Neural crest cell (in vitro differentiated cells): ENCODE data around the gene NDUFAF8. TPM values are rescaled to one million over a fixed set of nuclear protein-coding genes. Genes with fewer than 3 reads are reported as not detected.

Source experiments
- DNase-seq: peaks from one replicate; pipeline ENCODE4 v3.0.0; 2021; ENCODE audit warnings: low read depth, mixed read lengths, low spot score
- H3K27ac Mint-ChIP-seq: one replicate; pipeline ENCODE4 v1.8.0; 2021; ENCODE audit warnings: mild to moderate bottlenecking, mixed read lengths; ENCODE audit not compliant: unreplicated experiment
- H3K27me3 Mint-ChIP-seq: 2 replicates; pipeline ENCODE4 v1.8.0; 2021; ENCODE audit warnings: low read depth, mild to moderate bottlenecking, mixed read lengths
- H3K36me3 Mint-ChIP-seq: 2 replicates; pipeline ENCODE4 v1.8.0; 2021; ENCODE audit warnings: low read depth, mild to moderate bottlenecking, mixed read lengths
- H3K4me1 Mint-ChIP-seq: 2 replicates; pipeline ENCODE4 v1.8.0; 2021; ENCODE audit warnings: mixed read lengths
- H3K4me3 Mint-ChIP-seq: one replicate; pipeline ENCODE4 v1.8.0; 2021; ENCODE audit warnings: mild to moderate bottlenecking, mixed read lengths
- H3K9me3 Mint-ChIP-seq: 2 replicates; pipeline ENCODE4 v1.8.0; 2021; ENCODE audit warnings: mixed read lengths
- total RNA-seq: library from RNA; stranded (reverse); gene quantifications from 2 replicates; pipeline ENCODE4 v1.2.1, GENCODE V29; 2021
- TF ChIP-seq, protein P1 (sequence below): fragments of 200-600 bp; sonication (generic); conservative IDR thresholded peaks from 2 replicates; pipeline ENCODE4 v1.5.0; 2021; ENCODE audit warnings: antibody characterized with exemption, mild to moderate bottlenecking

Gene NDUFAF8
- total RNA-seq, 1 donor from 2014 or later: 54.5 TPM

DNA sequence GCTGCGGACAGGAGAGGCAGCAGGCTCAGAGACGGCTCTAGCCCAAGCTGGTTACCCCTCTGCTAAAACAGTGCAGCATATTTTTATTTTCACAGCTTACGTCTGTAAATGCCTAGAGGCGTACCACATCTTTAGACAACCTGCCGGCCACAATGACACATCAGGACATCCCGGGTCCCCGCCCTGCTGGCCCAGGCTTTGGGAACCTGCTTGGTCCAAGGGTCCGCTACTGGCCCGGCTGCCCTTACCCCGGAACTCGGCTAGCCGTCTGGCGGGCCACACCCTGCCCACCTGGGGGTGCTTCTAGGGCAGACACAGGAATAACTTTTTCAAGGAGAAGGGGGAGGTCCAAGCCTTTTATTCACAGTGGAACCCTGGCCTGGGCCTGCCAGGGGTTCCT, 20.7 kb upstream of the NDUFAF8 start:
- no peak overlapping the region for H3K27ac Mint-ChIP-seq
- peaks cover 12% of the 10 kb centered on the region for H3K4me1 Mint-ChIP-seq
- H3K4me3 Mint-ChIP-seq: no peak overlapping the region
- H3K9me3 Mint-ChIP-seq: no peaks in the 10 kb centered on the region
- no peak for DNase-seq
- no peaks in the 10 kb centered on the region for H3K27me3 Mint-ChIP-seq
- TF ChIP-seq, protein P1, sequence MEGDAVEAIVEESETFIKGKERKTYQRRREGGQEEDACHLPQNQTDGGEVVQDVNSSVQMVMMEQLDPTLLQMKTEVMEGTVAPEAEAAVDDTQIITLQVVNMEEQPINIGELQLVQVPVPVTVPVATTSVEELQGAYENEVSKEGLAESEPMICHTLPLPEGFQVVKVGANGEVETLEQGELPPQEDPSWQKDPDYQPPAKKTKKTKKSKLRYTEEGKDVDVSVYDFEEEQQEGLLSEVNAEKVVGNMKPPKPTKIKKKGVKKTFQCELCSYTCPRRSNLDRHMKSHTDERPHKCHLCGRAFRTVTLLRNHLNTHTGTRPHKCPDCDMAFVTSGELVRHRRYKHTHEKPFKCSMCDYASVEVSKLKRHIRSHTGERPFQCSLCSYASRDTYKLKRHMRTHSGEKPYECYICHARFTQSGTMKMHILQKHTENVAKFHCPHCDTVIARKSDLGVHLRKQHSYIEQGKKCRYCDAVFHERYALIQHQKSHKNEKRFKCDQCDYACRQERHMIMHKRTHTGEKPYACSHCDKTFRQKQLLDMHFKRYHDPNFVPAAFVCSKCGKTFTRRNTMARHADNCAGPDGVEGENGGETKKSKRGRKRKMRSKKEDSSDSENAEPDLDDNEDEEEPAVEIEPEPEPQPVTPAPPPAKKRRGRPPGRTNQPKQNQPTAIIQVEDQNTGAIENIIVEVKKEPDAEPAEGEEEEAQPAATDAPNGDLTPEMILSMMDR: no peak
- no peaks in the 10 kb centered on the region for H3K36me3 Mint-ChIP-seq

DNA sequence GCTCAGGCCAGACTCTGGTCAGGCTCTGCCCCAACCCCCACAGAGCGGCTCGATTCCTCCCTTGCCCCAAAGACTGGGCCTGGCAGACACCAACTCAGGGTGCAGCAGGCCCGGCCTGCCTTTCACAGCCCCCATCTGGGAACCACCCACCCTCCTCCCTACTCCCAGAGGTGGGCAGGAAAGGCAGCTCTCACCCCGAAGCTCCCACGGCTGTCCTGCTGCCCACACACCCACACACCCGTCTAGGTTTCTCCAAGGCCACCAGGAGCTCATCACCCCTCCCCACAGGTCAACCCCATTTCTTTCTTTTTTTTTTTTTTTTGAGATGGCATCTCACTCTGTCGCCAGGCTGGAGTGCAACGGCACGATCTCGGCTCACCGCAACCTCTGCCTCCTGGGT, 20.1 kb upstream of the NDUFAF8 start:
- no peak overlapping the region for H3K4me3 Mint-ChIP-seq
- no peak overlapping the region for H3K27ac Mint-ChIP-seq

DNA sequence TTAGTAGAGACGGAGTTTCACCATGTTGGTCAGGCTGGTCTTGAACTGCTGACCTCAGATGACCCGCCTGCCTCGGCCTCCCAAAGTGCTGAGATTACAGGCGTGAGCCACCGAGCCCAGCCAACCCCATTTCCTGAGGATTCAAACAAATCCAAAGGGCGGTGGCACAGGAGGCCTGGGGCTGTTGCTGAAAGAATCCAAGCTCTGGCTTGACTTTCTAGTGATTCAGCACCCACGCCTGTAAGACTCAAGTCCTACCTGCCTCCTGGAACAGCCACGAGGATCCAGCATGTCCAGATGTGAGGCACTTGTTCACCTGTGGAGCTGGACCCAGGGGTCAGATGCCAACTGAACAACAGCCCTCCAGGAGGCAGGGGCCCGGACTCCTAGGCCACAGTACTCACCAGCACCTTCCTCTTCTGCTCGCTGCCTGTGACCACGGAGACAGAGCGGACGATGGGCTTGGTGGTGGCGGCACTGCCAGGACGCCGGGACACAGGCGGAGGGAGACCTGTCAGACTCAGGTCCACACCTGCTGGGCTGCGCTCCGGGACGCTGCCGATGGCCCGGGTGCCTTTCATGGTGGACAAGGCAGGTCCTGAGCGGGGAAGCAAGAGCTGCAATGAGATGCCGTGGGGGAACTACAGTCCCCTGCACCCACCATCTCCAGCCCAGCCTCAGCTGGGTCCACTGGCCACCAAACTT, 19.5 kb upstream of the NDUFAF8 start:
- Mint-ChIP-seq H3K9me3 (no peaks in the 10 kb centered on the region), H3K27ac (no peak overlapping the region), H3K4me3 (peak overlapping the region; percentile 47), H3K36me3 (no peaks in the 10 kb centered on the region), H3K27me3 (peaks cover 2% of the 10 kb centered on the region), H3K4me1 (peaks cover 18% of the 10 kb centered on the region)
- DNase-seq: no peak
- TF ChIP-seq, protein P1: no peak

More for the DNA sequence above, 20.1 kb upstream of the NDUFAF8 start:
- Mint-ChIP-seq H3K4me1 (peaks cover 17% of the 10 kb centered on the region), H3K36me3 (no peaks in the 10 kb centered on the region), H3K27me3 (peaks cover 2% of the 10 kb centered on the region), H3K9me3 (no peaks in the 10 kb centered on the region)
- DNase-seq: no peak
- TF ChIP-seq, protein P1: no peak

DNA sequence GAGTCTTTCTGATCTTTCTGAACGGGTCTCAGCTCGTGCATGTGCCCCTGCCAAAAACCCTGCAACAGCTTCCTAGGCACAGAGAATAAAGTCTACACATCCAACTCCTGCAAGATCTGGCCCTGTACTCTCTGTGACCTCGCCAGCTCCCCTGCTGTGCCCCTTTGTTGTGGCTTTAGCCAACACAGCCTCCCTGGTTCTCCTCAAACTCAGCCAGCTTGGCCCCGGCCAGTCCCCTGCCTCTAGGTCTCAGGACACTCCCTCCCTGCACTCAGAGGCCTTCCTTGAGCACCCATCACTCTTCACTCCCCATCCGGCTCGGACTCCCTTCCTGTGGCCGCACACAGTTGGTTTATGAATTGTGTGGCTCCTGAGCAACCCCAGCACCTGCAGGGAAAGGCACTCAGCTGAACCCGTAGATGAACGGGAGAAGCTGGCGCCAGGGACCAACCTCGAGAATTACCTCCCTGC, 17.7 kb upstream of the NDUFAF8 start:
- Mint-ChIP-seq H3K4me3 (peak overlapping the region; percentile 83), H3K27me3 (peaks cover 2% of the 10 kb centered on the region), H3K4me1 (peaks cover 18% of the 10 kb centered on the region), H3K9me3 (no peaks in the 10 kb centered on the region), H3K27ac (peak overlapping the region; percentile 85), H3K36me3 (no peaks in the 10 kb centered on the region)
- DNase-seq: no peak
- TF ChIP-seq, protein P1: no peak

DNA sequence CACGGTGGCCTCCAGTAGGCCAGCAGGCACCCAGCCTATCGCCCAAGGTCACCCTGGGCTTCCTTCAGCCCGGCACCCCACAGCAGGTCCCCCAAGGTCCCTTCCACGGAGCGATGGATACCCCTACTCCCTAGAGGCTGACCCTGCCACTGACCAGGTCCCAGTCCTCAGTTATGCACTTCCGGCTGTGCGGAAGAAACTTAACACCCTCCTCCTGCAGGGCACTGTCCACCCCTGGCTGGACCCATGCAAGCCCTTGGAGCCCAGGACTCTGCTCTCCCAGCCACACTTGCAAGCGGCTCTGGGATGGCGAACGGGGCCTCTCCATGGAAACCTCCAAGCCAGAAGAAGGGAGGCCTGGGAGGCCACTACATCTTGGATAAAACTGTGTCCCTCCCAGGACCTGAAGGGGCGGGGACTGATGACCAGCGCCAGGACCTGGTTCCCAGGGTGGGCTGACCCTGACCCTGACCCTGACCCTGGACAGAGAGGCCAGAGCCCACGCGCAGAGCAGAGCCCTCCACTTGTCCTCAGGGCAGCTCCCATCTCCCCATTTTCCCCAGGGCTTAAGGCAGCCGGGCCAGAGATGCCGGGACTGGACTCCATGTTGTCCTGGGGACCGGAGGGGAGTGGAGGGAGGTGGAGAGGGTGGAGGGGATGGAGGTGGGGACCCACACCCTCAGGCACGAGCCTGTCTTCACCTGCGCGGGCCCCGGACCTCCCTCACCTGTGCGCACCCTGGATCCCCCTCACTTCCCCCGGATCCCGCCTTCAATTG, 17.1 kb upstream of the NDUFAF8 start:
- H3K9me3 Mint-ChIP-seq: no peaks in the 10 kb centered on the region
- H3K4me1 Mint-ChIP-seq: peaks cover 18% of the 10 kb centered on the region

More for the DNA sequence above, 17.1 kb upstream of the NDUFAF8 start:
- Mint-ChIP-seq H3K4me3 (peak overlapping the region; percentile 83), H3K27me3 (peaks cover 2% of the 10 kb centered on the region), H3K27ac (no peak overlapping the region), H3K36me3 (no peaks in the 10 kb centered on the region)
- DNase-seq: no peak
- TF ChIP-seq, protein P1: no peak
